IMR-90 (cell line): ENCODE measurements around the gene ST8SIA6. TPM values are rescaled to one million over a fixed set of nuclear protein-coding genes. Genes with fewer than 3 reads are reported as not detected.

Experiments
- ATAC-seq: fragments of 200-7000 bp; cut with Tn5 transposase; 2 replicates; pipeline ENCODE4 v1.9.1; 2020; ENCODE audit warnings: low read depth, mild to moderate bottlenecking, moderate library complexity
- BruUV-seq: library from RNA; stranded (reverse); fragments of 400-500 nt; replicated peaks from 2 replicates; lab custom pipeline; 2021; lab: Mats Ljungman, UMichigan
- CTCF ChIA-PET: fragments of 300-600 bp; formaldehyde crosslinking; extraction: SDS; loops from one replicate; lab custom pipeline; 2021; ENCODE audit warnings: antibody characterized with exemption; lab: Yijun Ruan, JAX
- POLR2A ChIA-PET: fragments of 300-600 bp; sonication (Branson Sonifier 250); formaldehyde crosslinking; loops from one replicate; lab custom pipeline; 2022; ENCODE audit warnings: antibody characterized with exemption; ENCODE audit not compliant: unreplicated experiment; lab: Charles Lee
- DNase-seq: peaks from one replicate; pipeline ENCODE4 v3.0.0; 2013
- H2AFZ ChIP-seq: replicated peaks from 2 replicates; pipeline ENCODE3; 2013; ENCODE audit warnings: low read length, mild to moderate bottlenecking; ENCODE audit not compliant: poor library complexity
- H2AK5ac ChIP-seq: 2 replicates; pipeline ENCODE4 v1.6.1; 2013; ENCODE audit warnings: low read depth, low read length, inconsistent platforms
- H2AK9ac ChIP-seq: replicated peaks from 2 replicates; pipeline ENCODE3; 2013; ENCODE audit warnings: mild to moderate bottlenecking, low read depth, low read length, moderate library complexity; ENCODE audit not compliant: poor library complexity
- H2BK120ac ChIP-seq: 2 replicates; pipeline ENCODE4 v1.6.1; 2013; ENCODE audit warnings: low read depth, low read length, inconsistent platforms
- H2BK15ac ChIP-seq: 3 replicates; pipeline ENCODE4 v1.6.1; 2013; ENCODE audit warnings: low read depth, low read length, inconsistent platforms
- H2BK20ac ChIP-seq: 2 replicates; pipeline ENCODE4 v1.6.1; 2013; ENCODE audit warnings: low read depth, mild to moderate bottlenecking, inconsistent platforms, low read length, moderate library complexity
- H2BK5ac ChIP-seq: 2 replicates; pipeline ENCODE4 v1.6.1; 2013; ENCODE audit warnings: mild to moderate bottlenecking, low read depth, low read length, inconsistent platforms; ENCODE audit not compliant: poor library complexity, severe bottlenecking
- H3K14ac ChIP-seq: replicated peaks from 2 replicates; pipeline ENCODE4 v1.6.1; 2013; ENCODE audit warnings: low read depth, low read length, inconsistent platforms
- H3K18ac ChIP-seq: 2 replicates; pipeline ENCODE4 v1.6.1; 2013; ENCODE audit warnings: low read depth, low read length, control low read depth
- H3K23ac ChIP-seq: 2 replicates; pipeline ENCODE4 v1.6.1; 2013; ENCODE audit warnings: low read depth, low read length, inconsistent platforms
- H3K27ac ChIP-seq: 2 replicates; pipeline ENCODE4 v1.5.1; 2013; ENCODE audit warnings: mild to moderate bottlenecking, control low read depth, low read length; ENCODE audit not compliant: insufficient read depth
- H3K27me3 ChIP-seq: 2 replicates; pipeline ENCODE4 v1.6.1; 2013; ENCODE audit warnings: low read length; ENCODE audit not compliant: control insufficient read depth, insufficient read depth
- H3K36me3 ChIP-seq: 2 replicates; pipeline ENCODE4 v1.6.1; 2013; ENCODE audit warnings: low read length, mixed read lengths; ENCODE audit not compliant: control insufficient read depth, insufficient read depth
- H3K4ac ChIP-seq: 2 replicates; pipeline ENCODE4 v1.6.1; 2013; ENCODE audit warnings: low read depth, low read length, inconsistent platforms
- H3K4me1 ChIP-seq: 2 replicates; pipeline ENCODE4 v1.6.1; 2013; ENCODE audit warnings: low read length, mixed read lengths; ENCODE audit not compliant: control insufficient read depth, insufficient read depth
- H3K4me2 ChIP-seq: 2 replicates; pipeline ENCODE4 v1.6.1; 2013; ENCODE audit warnings: low read depth, mild to moderate bottlenecking, control low read depth, low read length, moderate library complexity
- H3K4me3 ChIP-seq: 2 replicates; pipeline ENCODE4 v1.5.1; 2013; ENCODE audit warnings: low read depth, mild to moderate bottlenecking, control low read depth, low read length, moderate library complexity; ENCODE audit not compliant: insufficient read depth
- H3K56ac ChIP-seq: 2 replicates; pipeline ENCODE4 v1.6.1; 2013; ENCODE audit warnings: low read length, inconsistent platforms; ENCODE audit not compliant: insufficient read depth; ENCODE audit errors: extremely low read depth
- H3K79me1 ChIP-seq, 2 experiments: 2 replicates each; pipeline ENCODE4 v1.6.1; 2013; ENCODE audit warnings: low read length in 2 of 2, inconsistent platforms in 1 of 2, low read depth in 1 of 2
- H3K9ac ChIP-seq: 2 replicates; pipeline ENCODE4 v1.6.1; 2013; ENCODE audit warnings: low read depth, low read length, control low read depth
- H3K9me1 ChIP-seq: 2 replicates; pipeline ENCODE4 v1.6.1; 2013; ENCODE audit warnings: low read length, inconsistent platforms; ENCODE audit not compliant: insufficient read depth
- H3K9me3 ChIP-seq: 2 replicates; pipeline ENCODE4 v1.6.1; 2013; ENCODE audit warnings: low read length; ENCODE audit not compliant: control insufficient read depth, insufficient read depth
- H4K20me1 ChIP-seq: 2 replicates; pipeline ENCODE4 v1.6.1; 2013; ENCODE audit warnings: low read length, inconsistent platforms; ENCODE audit not compliant: insufficient read depth
- H4K5ac ChIP-seq: 2 replicates; pipeline ENCODE4 v1.6.1; 2013; ENCODE audit warnings: mild to moderate bottlenecking, low read depth, low read length, control low read depth
- H4K8ac ChIP-seq, 2 experiments: 2 replicates each; pipeline ENCODE4 v1.6.1; 2013; ENCODE audit warnings: low read depth in 2 of 2, low read length in 2 of 2, control low read depth in 1 of 2, inconsistent platforms in 1 of 2
- H4K91ac ChIP-seq: 2 replicates; pipeline ENCODE4 v1.6.1; 2013; ENCODE audit warnings: low read depth, low read length, inconsistent platforms; ENCODE audit not compliant: insufficient read depth
- BHLHE40 ChIP-seq: fragments of 150-350 bp; IDR thresholded peaks from 2 replicates; pipeline ENCODE4 v1.6.1; 2016; ENCODE audit warnings: mild to moderate bottlenecking, low read depth, low read length
- CEBPB ChIP-seq: IDR thresholded peaks from 2 replicates; pipeline ENCODE4 v1.6.1; 2012; ENCODE audit warnings: low read depth, low read length, improper control_type of control experiment
- CHD1 ChIP-seq: IDR thresholded peaks from 2 replicates; pipeline ENCODE4 v1.6.1; 2012; ENCODE audit warnings: low read depth, low read length, improper control_type of control experiment
- CTCF ChIP-seq: conservative IDR thresholded peaks from 2 replicates; pipeline ENCODE4 v1.5.1; 2012; ENCODE audit warnings: mild to moderate bottlenecking, low read depth, low read length, improper control_type of control experiment
- ELK1 ChIP-seq: fragments of 150-350 bp; IDR thresholded peaks from 2 replicates; pipeline ENCODE4 v1.6.1; 2016; ENCODE audit warnings: low read depth, mild to moderate bottlenecking, low read length, moderate library complexity, borderline replicate concordance
- FOS ChIP-seq: fragments of 150-350 bp; IDR thresholded peaks from 2 replicates; pipeline ENCODE4 v1.6.1; 2016; ENCODE audit warnings: low read depth, low read length
- MAFK ChIP-seq: IDR thresholded peaks from 2 replicates; pipeline ENCODE4 v1.6.1; 2012; ENCODE audit warnings: low read depth, low read length, improper control_type of control experiment
- MAZ ChIP-seq: IDR thresholded peaks from 2 replicates; pipeline ENCODE4 v1.6.1; 2012; ENCODE audit warnings: low read depth, mild to moderate bottlenecking, low read length, improper control_type of control experiment, moderate library complexity, borderline replicate concordance
- MXI1 ChIP-seq: IDR thresholded peaks from 2 replicates; pipeline ENCODE4 v1.6.1; 2012; ENCODE audit warnings: low read depth, mild to moderate bottlenecking, low read length, moderate library complexity, borderline replicate concordance
- NFE2L2 ChIP-seq: fragments of 150-350 bp; IDR thresholded peaks from 2 replicates; pipeline ENCODE4 v1.6.1; 2016; ENCODE audit warnings: low read depth, mild to moderate bottlenecking, low read length
- POLR2A ChIP-seq: IDR thresholded peaks from 2 replicates; pipeline ENCODE4 v1.6.1; 2012; ENCODE audit warnings: mild to moderate bottlenecking, low read depth, low read length
- RAD21 ChIP-seq: IDR thresholded peaks from 2 replicates; pipeline ENCODE4 v1.6.1; 2012; ENCODE audit warnings: low read length, improper control_type of control experiment
- RCOR1 ChIP-seq: IDR thresholded peaks from 2 replicates; pipeline ENCODE4 v1.6.1; 2012; ENCODE audit warnings: mild to moderate bottlenecking, low read length, improper control_type of control experiment; ENCODE audit not compliant: insufficient replicate concordance
- RFX5 ChIP-seq: IDR thresholded peaks from 2 replicates; pipeline ENCODE4 v1.8.0; 2012; ENCODE audit warnings: low read depth, mild to moderate bottlenecking, low read length, moderate library complexity
- SMC3 ChIP-seq: fragments of 150-350 bp; IDR thresholded peaks from 2 replicates; pipeline ENCODE4 v1.6.1; 2016; ENCODE audit warnings: low read depth, mild to moderate bottlenecking, antibody characterized with exemption, low read length, moderate library complexity
- USF2 ChIP-seq: fragments of 150-350 bp; IDR thresholded peaks from 2 replicates; pipeline ENCODE4 v1.6.1; 2017; ENCODE audit warnings: mild to moderate bottlenecking, antibody characterized with exemption, low read length, low read depth
- WGBS, 2 experiments: methylation state at CpG; one replicate each; pipeline versions ENCODE4 v1.1.5 to v1.1.7; 2013; ENCODE audit warnings: missing lambda C conversion rate in 2 of 2; ENCODE audit not compliant: insufficient read length in 1 of 2; ENCODE audit errors: extremely low coverage in 2 of 2; 5-methylcytosine and 5-hydroxymethylcytosine counted together
- dilution Hi-C: fragments of 300-500 bp; cut with HindIII; formaldehyde crosslinking; loops from one replicate; pipeline ENCODE4 v1.14.3; 2018; ENCODE audit warnings: low sequenced_read_pairs; ENCODE audit not compliant: unreplicated experiment
- in situ Hi-C: fragments of 300-500 bp; cut with MboI; formaldehyde crosslinking; loops from 3 replicates; pipeline ENCODE4 v1.14.3; 2019; ENCODE audit warnings: low sequenced_read_pairs, inconsistent platforms, mixed read lengths
- intact Hi-C: fragments of 100-400 bp; cut with micrococcal nuclease; formaldehyde crosslinking; loops from 2 replicates; pipeline ENCODE4 v1.10.0; 2022
- polyA plus RNA-seq, 3 experiments: library from polyadenylated mRNA; depleted of rRNA; stranded (reverse); fragments of >200 nt; gene quantifications; 2 replicates each; pipeline ENCODE4 v1.2.3, GENCODE V29; 2012; ENCODE audit warnings: low replicate concordance in 1 of 3
- total RNA-seq: library from RNA; depleted of rRNA; stranded (reverse); fragments of >200 nt; gene quantifications from 2 replicates; pipeline ENCODE4 v1.2.3, GENCODE V29; 2012

Gene ST8SIA6
- total and polyA plus RNA-seq, 2 of the 4 experiments (the other 2 are of a cell fraction) = 0.10 to 0.18 TPM

- H3K27me3 ChIP-seq = peaks cover 10% of the 10 kb centered on the region; the same call in 1 of the 2 replicates
- H2BK120ac ChIP-seq = no peak overlapping the region
- H3K36me3 ChIP-seq = no peaks in the 10 kb centered on the region
- no CpG with 5 or more reads among the region's 2 CpGs for WGBS, 2 experiments
- no peak overlapping the region for H4K5ac ChIP-seq
- no peak overlapping the region for H3K4ac ChIP-seq
- intact Hi-C loops (no loop called here), in situ Hi-C loops (no loop called here), dilution Hi-C loops (no loop called here)
- no peak overlapping the region for H3K56ac ChIP-seq
- H3K14ac ChIP-seq = no peak overlapping the region
- no peak overlapping the region for H3K27ac ChIP-seq
- no peaks in the 10 kb centered on the region for H4K20me1 ChIP-seq
- H2BK20ac ChIP-seq = no peak overlapping the region
- H4K91ac ChIP-seq = no peak overlapping the region
- H2BK5ac ChIP-seq = no peak overlapping the region
- ChIA-PET POLR2A (no interaction called here), CTCF (no interaction called here)
- H2AK5ac ChIP-seq = no peak overlapping the region
- peaks cover 2% of the 10 kb centered on the region; the same call in 1 of the 2 replicates for H3K4me1 ChIP-seq
- no peak overlapping the region for H2AFZ ChIP-seq
- no TSS peak for BruUV-seq
- no peaks in the 10 kb centered on the region for H3K9me1 ChIP-seq
- peaks cover 5% of the 10 kb centered on the region for H3K9me3 ChIP-seq
- H2BK15ac ChIP-seq = no peak overlapping the region
- H3K9ac ChIP-seq = no peak overlapping the region
- DNase-seq (no peak), ATAC-seq (no peak)
- no peak overlapping the region for H3K4me3 ChIP-seq
- no peak overlapping the region for H3K4me2 ChIP-seq
- no peak overlapping the region for H4K8ac ChIP-seq
- no peak overlapping the region for H3K23ac ChIP-seq
- TF ChIP-seq FOS (no peak), USF2 (no peak), CHD1 (no peak), MAZ (no peak), RFX5 (no peak), ELK1 (no peak), CTCF (no peak), POLR2A (no peak), MXI1 (no peak), CEBPB (no peak), NFE2L2 (no peak), RCOR1 (no peak), MAFK (no peak), SMC3 (no peak), BHLHE40 (no peak), RAD21 (no peak)
- no peak overlapping the region for H3K18ac ChIP-seq
- no peak overlapping the region for H2AK9ac ChIP-seq
- no peaks in the 10 kb centered on the region for H3K79me1 ChIP-seq
Observed at GRCh38 chr10:17456032-17456548, 1.7 kb upstream of the ST8SIA6 start.
